ENCODE measurements around the gene USP22.
A peak's percentile ranks its signal among the peaks of the same experiment; 100 is the strongest.
"Not testable (repeated sequence)": the region's sequence is repeated elsewhere in the genome, so short reads cannot be mapped to it uniquely, and the experiment has no call there.

USP22 gene

GRCh38 chr17:20987511-20987910 lies 55.3 kb downstream of the USP22 start:
- DNase-seq (ENCODE audit: low read depth) = no peak

- DNase-seq (ENCODE audit: low read depth) = no peak
Measured at GRCh38 chr17:20986767-20987510, 55.9 kb downstream of the USP22 start.

GRCh38 chr17:20983359-20983637 lies 59.5 kb downstream of the USP22 start:
- DNase-seq (ENCODE audit: low read depth) = no peak

GRCh38 chr17:20982589-20983358 lies 60.0 kb downstream of the USP22 start:
- DNase-seq (ENCODE audit: low read depth) = no peak

GRCh38 chr17:20981046-20981920 lies 61.5 kb downstream of the USP22 start:
- no peak for DNase-seq (ENCODE audit: low read depth)

- DNase-seq (ENCODE audit: low read depth) = no peak
Measured at GRCh38 chr17:20979792-20980083, 63.1 kb downstream of the USP22 start.

- DNase-seq (ENCODE audit: low read depth) = not testable (repeated sequence)
Measured at GRCh38 chr17:20979007-20979791, 63.6 kb downstream of the USP22 start.

- not testable (repeated sequence) for DNase-seq (ENCODE audit: low read depth)
Measured at GRCh38 chr17:20977609-20978253, 65.1 kb downstream of the USP22 start.

- DNase-seq (ENCODE audit: low read depth) = peak; percentile 34
Measured at GRCh38 chr17:20975566-20975965, 67.2 kb downstream of the USP22 start.

- DNase-seq (ENCODE audit: low read depth) = no peak
Measured at GRCh38 chr17:20970329-20970728, 72.5 kb downstream of the USP22 start.

- DNase-seq (ENCODE audit: low read depth) = no peak
Measured at GRCh38 chr17:20968913-20969616, 73.7 kb downstream of the USP22 start.

GRCh38 chr17:20967776-20968175 lies 75.0 kb downstream of the USP22 start:
- DNase-seq (ENCODE audit: low read depth) = peak; percentile 25

GRCh38 chr17:20966870-20967269 lies 75.9 kb downstream of the USP22 start:
- DNase-seq (ENCODE audit: low read depth) = no peak

- DNase-seq (ENCODE audit: low read depth) = no peak
Measured at GRCh38 chr17:20965492-20965891, 77.3 kb downstream of the USP22 start.

GRCh38 chr17:20961586-20961985 lies 81.2 kb downstream of the USP22 start:
- DNase-seq (ENCODE audit: low read depth) = peak; percentile 29

- DNase-seq (ENCODE audit: low read depth) = no peak
Measured at GRCh38 chr17:20960871-20961270, 81.9 kb downstream of the USP22 start.

GRCh38 chr17:20955427-20956323 lies 87.1 kb downstream of the USP22 start:
- peak; percentile 57 for DNase-seq (ENCODE audit: low read depth)

GRCh38 chr17:20954794-20955193 lies 88.0 kb downstream of the USP22 start:
- no peak for DNase-seq (ENCODE audit: low read depth)

- DNase-seq (ENCODE audit: low read depth) = no peak
Measured at GRCh38 chr17:20952183-20952582, 90.6 kb downstream of the USP22 start.
